Endothelial cell (in vitro differentiated cells): ENCODE data around the gene GGT1. TPM values are rescaled to one million over a fixed set of nuclear protein-coding genes. Genes with fewer than 3 reads are reported as not detected.
"Not testable (repeated sequence)": the region's sequence is repeated elsewhere in the genome, so short reads cannot be mapped to it uniquely, and the experiment has no call there.

ENCODE experiments used
- DNase-seq: peaks from one replicate; pipeline ENCODE4 v3.0.0; 2021; ENCODE audit warnings: low spot score
- H3K27ac Mint-ChIP-seq: one replicate; pipeline ENCODE4 v1.8.0; 2021; ENCODE audit warnings: mixed read lengths, inconsistent platforms; ENCODE audit not compliant: unreplicated experiment
- H3K27me3 Mint-ChIP-seq: one replicate; pipeline ENCODE4 v1.8.0; 2021; ENCODE audit warnings: mild to moderate bottlenecking, moderate library complexity, mixed read lengths, inconsistent platforms; ENCODE audit not compliant: unreplicated experiment
- H3K36me3 Mint-ChIP-seq: one replicate; pipeline ENCODE4 v1.8.0; 2021; ENCODE audit warnings: mild to moderate bottlenecking, low read depth, mixed read lengths, inconsistent platforms; ENCODE audit not compliant: unreplicated experiment
- H3K4me1 Mint-ChIP-seq: one replicate; pipeline ENCODE4 v1.8.0; 2021; ENCODE audit warnings: mild to moderate bottlenecking, mixed read lengths, inconsistent platforms; ENCODE audit not compliant: unreplicated experiment
- H3K4me3 Mint-ChIP-seq: one replicate; pipeline ENCODE4 v1.8.0; 2021; ENCODE audit warnings: mild to moderate bottlenecking, mixed read lengths, inconsistent platforms; ENCODE audit not compliant: unreplicated experiment
- H3K9me3 Mint-ChIP-seq: one replicate; pipeline ENCODE4 v1.8.0; 2021; ENCODE audit warnings: mixed read lengths, inconsistent platforms; ENCODE audit not compliant: unreplicated experiment
- total RNA-seq: library from RNA; stranded (reverse); fragmentation: NEBNext Ultra II Directional; extraction: Animal tissue kit (Norgen Biotek cat#: 25700); gene quantifications from one replicate; pipeline ENCODE4 v1.2.1, GENCODE V29; 2021; ENCODE audit not compliant: unreplicated experiment
- TF ChIP-seq, protein P1 (sequence below): fragments of 200-600 bp; sonication (generic); IDR thresholded peaks from one replicate; pipeline ENCODE4 v1.5.0; 2021; ENCODE audit warnings: antibody characterized with exemption; ENCODE audit not compliant: unreplicated experiment

The GGT1 gene
- total RNA-seq, 1 donor from 2014 or later = 4.6 TPM

DNA sequence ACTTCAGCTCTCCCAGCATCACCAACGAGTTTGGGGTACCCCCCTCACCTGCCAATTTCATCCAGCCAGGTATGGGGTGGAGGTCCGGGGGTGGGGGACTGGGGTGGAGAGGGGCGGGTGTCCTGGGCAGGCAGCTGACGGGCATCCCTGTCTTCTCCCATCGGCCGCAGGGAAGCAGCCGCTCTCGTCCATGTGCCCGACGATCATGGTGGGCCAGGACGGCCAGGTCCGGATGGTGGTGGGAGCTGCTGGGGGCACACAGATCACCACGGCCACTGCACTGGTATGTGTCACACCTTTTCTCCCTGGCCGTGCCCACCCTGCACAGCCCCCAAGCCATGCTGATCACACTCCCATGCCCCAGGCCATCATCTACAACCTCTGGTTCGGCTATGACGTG is 24.9 kb downstream of the GGT1 start:
- not testable (repeated sequence) for H3K36me3 Mint-ChIP-seq, H3K27ac Mint-ChIP-seq

DNA sequence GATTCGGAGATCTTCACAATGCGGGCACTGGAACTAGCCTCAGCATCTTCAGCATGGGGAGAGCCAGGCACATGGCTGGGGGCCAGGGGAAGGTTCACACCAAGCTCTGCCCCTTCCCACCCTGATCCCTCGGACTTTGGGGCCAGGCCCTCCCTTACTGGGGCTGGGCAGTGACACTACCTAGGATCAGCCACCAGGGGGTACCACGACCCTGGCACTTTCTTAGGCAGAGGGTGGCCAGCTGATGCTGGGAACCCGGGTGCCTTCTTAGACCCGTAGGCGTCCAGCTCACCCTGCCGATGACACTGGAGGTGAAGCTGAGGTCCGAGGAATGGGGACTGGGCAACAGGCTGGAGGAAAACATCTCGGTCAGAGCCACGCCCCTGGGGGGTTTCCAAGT is 26.1 kb downstream of the GGT1 start:
- not testable (repeated sequence) for H3K9me3 Mint-ChIP-seq, H3K36me3 Mint-ChIP-seq, H3K27me3 Mint-ChIP-seq, H3K4me3 Mint-ChIP-seq, H3K27ac Mint-ChIP-seq
- TF ChIP-seq, protein P1, sequence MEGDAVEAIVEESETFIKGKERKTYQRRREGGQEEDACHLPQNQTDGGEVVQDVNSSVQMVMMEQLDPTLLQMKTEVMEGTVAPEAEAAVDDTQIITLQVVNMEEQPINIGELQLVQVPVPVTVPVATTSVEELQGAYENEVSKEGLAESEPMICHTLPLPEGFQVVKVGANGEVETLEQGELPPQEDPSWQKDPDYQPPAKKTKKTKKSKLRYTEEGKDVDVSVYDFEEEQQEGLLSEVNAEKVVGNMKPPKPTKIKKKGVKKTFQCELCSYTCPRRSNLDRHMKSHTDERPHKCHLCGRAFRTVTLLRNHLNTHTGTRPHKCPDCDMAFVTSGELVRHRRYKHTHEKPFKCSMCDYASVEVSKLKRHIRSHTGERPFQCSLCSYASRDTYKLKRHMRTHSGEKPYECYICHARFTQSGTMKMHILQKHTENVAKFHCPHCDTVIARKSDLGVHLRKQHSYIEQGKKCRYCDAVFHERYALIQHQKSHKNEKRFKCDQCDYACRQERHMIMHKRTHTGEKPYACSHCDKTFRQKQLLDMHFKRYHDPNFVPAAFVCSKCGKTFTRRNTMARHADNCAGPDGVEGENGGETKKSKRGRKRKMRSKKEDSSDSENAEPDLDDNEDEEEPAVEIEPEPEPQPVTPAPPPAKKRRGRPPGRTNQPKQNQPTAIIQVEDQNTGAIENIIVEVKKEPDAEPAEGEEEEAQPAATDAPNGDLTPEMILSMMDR = peak; percentile 74
- peaks cover 21% of the 10 kb centered on the region for H3K4me1 Mint-ChIP-seq
- peak; percentile 51 for DNase-seq

More for the DNA sequence above, 24.9 kb downstream of the GGT1 start:
- not testable (repeated sequence) for DNase-seq, H3K4me3 Mint-ChIP-seq, H3K9me3 Mint-ChIP-seq, H3K27me3 Mint-ChIP-seq
- H3K4me1 Mint-ChIP-seq = peaks cover 12% of the 10 kb centered on the region

DNA sequence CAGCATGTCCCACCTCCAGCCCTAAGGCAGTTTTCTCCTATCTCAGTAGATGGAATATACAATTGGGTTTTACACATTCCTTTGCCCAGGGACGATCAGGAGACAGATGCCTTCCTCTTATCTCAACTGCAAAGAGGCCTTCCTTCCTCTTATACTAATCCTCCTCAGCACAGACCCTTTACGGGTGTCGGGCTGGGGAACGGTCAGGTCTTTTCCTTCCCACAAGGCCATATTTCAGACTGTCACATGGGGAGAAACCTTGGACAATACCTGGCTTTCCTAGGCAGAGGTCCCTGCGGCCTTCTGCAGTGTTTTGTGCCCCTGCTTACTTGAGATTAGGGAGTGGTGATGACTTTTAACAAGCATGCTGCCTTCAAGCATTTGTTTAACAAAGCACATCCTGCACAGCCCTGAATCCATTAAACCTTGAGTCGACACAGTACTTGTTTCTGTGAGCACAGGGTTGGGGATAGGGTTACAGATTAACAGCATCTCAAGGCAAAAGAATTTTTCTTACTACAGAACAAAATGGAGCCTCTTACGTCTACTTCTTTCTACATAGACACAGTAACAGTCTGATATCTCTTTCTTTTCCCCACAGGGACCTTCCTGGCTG is 27.9 kb downstream of the GGT1 start:
- H3K36me3 Mint-ChIP-seq, DNase-seq, H3K27me3 Mint-ChIP-seq, H3K9me3 Mint-ChIP-seq, H3K4me3 Mint-ChIP-seq: not testable (repeated sequence)
- Mint-ChIP-seq H3K4me1 (peaks cover 26% of the 10 kb centered on the region), H3K27ac (peak overlapping the region; percentile 61)

DNA sequence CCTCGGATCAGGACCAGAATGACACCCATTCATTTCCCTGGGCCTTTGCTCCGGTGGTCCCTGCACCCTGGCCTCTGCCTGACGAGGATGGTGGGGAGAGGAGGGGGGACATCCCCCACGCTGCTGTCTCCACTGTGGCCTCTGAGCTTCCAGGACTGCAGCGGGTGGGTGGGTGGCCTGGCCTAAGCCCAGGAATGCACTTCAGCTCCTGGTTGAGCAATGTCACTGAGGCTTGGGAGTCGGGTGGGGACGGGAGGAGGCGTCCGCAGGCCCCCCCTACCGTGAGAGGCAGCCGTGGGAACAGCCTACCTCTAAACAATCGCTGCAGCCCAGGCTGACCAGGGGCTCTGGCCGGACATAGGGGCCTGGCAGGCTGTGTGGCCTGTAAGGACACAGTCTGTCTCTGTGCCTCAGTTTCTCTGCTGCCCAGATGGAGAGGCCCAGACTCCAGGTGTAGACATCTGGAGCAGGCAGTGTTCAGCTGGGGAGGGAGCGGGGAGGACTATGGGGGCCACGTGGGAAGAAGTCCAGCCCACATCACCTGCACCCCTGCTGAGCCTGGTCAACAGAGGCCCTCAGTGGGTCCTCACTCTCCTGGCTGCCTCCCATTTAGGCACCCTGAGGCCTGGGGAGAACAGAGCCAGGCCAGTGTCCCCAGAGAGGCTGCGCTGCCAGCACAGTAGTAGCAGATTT is 28.6 kb downstream of the GGT1 start:
- not testable (repeated sequence) for H3K4me3 Mint-ChIP-seq, H3K9me3 Mint-ChIP-seq, H3K36me3 Mint-ChIP-seq, H3K27me3 Mint-ChIP-seq, DNase-seq
- peaks cover 26% of the 10 kb centered on the region for H3K4me1 Mint-ChIP-seq
- peak overlapping the region; percentile 61 for H3K27ac Mint-ChIP-seq

DNA sequence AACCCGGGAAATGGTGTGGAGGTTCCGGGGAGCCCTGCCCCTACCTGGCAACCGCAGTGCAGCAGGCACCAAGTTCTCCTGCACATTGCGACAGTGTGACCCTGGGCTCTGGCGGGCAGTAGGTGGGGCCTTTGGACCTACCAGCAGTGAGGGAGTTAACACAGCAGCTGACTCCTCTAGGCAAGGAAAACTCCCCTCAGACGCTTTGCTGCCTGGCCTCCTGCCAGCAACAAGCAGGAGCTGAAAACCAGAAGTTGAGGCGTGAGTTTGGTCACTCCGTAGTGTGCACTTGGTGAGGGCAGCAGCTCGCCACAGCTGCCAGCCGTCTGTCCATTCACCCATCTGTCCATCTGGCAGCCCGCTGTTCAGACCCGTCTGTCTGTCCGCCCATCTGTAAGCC is 29.6 kb downstream of the GGT1 start:
- not testable (repeated sequence) for DNase-seq, H3K36me3 Mint-ChIP-seq, H3K9me3 Mint-ChIP-seq, H3K27me3 Mint-ChIP-seq, H3K4me3 Mint-ChIP-seq, H3K27ac Mint-ChIP-seq
- H3K4me1 Mint-ChIP-seq = peaks cover 26% of the 10 kb centered on the region

DNA sequence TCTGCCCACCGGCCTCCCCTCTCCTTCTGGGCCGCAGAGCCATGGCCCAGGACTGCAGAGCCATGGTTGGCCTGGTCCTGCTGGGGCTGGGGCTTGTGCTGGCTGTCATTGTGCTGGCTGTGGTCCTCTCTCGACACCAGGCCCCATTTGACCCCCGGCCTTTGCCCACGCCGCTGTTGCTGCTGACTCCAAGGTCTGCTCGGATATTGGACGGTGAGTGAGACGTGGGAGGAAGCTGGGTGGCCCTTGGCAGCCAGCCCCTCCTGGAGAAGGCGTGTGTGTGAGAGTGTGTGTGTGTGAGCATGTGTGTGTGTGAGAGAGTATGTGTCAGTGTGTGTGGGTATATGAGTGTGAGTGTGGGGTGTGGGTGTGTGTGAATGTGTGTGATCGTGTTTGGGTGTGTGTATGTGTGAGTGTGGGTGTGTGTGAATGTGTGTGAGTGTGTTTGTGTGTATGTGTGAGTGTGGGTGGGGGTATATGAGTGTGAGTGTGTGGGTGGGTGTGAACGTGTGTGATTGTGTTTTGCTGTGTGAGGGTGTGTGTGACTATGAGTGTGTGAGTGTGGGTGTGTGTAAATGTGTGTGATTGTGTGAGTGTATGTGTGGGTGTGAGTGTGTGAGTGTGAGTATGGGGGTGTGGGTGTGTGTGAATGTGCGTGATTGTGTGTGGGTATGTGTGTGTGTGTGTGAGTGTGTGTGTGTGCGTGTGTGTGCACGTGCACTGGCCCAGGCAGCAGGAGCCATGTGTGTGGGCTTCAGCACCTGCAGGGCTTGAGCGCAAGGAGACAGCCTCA is 30.4 kb downstream of the GGT1 start:
- peak overlapping the region; percentile 65 for H3K4me3 Mint-ChIP-seq
- not testable (repeated sequence) for DNase-seq, H3K27me3 Mint-ChIP-seq, H3K9me3 Mint-ChIP-seq, H3K36me3 Mint-ChIP-seq
- peaks cover 26% of the 10 kb centered on the region for H3K4me1 Mint-ChIP-seq
- peak overlapping the region; percentile 27 for H3K27ac Mint-ChIP-seq

DNA sequence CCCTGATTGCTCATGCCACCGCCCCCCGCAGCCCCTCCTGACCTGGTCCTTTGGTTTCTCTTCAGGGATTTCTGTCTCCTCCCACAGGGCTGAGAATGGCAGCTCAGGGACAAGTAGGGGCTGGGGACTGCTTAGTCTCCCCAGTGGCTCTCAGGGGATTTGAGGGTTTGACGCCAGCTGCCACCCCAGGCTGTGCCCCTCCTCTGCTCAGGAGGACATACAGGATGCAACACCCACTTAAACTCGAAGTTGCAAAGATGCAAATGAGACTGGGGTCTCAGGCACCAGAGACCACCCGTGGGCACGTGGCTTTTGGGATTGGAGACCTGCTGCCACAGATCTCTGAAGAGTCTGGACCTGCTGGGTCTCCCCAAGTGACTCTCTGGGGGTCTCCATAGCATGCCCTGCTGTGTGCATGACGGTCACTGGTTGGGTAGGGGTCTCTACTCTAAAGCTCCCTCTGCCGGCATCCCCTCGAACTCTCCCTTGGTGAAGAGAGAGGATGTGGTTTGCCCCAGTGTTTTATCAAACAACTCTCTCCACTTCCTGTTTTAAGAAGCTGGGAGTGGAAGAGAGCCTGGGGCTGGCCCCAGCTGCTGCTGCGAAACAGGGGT is 31.9 kb downstream of the GGT1 start:
- H3K4me3 Mint-ChIP-seq, H3K36me3 Mint-ChIP-seq, H3K27ac Mint-ChIP-seq, H3K27me3 Mint-ChIP-seq, H3K9me3 Mint-ChIP-seq: not testable (repeated sequence)
- DNase-seq = peak; percentile 18
- TF ChIP-seq, protein P1 = peak; percentile 23
- peaks cover 26% of the 10 kb centered on the region for H3K4me1 Mint-ChIP-seq

DNA sequence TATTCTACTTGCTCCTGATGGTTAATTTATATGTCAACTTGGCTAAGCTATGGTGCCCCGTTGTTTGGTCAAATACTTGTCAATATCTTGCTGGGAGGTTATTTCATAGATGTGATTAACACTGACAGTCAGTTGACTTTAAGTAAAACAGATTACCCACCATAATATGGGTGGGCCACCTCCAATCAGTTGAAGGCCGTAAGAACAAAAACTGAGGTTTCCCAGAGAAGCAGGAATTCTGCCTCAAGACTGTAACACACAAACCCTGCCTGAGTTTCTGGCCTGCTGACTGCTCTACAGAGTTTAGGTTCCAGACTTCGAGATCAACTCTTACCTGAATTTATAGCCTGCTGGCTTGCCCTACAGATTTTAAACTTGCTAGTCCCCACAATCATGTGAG is 33.5 kb downstream of the GGT1 start:
- H3K27ac Mint-ChIP-seq, H3K36me3 Mint-ChIP-seq, H3K9me3 Mint-ChIP-seq, H3K27me3 Mint-ChIP-seq, H3K4me3 Mint-ChIP-seq, DNase-seq: not testable (repeated sequence)
- H3K4me1 Mint-ChIP-seq = peaks cover 17% of the 10 kb centered on the region

DNA sequence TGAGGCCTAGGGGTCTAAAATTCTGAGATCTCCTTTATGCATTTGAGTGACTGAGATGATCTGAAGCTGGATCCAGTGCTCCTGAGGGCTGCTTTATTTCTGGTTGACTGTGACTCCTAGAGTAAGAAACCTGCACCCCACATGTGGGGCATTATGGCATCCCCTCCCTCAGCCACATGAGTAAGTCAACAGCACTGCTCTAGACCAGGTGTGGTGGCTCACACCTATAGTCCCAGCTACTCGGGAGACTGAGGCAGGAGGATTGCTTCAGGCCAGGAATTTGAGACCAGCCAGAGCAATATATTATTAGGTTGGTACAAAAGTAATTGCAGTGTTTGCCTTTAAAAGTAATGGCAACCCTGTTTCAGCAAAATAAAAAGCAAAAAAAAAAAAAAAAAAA is 39.3 kb downstream of the GGT1 start:
- not testable (repeated sequence) for H3K4me1 Mint-ChIP-seq, DNase-seq, H3K27me3 Mint-ChIP-seq, H3K4me3 Mint-ChIP-seq, H3K36me3 Mint-ChIP-seq, H3K27ac Mint-ChIP-seq, H3K9me3 Mint-ChIP-seq

DNA sequence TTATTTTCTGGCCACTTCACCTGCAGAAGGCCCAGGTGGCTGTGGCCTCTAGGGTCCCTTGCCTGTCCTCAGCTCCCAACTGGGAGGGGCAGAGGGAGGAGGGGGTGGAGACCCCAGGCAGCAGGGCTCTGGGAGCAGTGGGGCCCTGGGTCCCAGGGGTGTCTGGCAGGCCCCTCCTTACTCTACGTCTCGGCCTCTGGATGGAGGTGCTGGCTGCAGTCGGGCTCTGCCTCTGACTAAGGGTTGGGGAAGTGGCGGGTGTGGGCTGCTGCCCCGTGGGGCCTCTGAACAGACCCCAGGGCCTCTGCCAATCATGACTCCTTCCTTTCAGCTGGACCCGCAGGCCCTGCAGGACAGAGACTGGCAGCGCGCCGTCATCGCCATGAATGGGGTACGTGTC is 41.4 kb downstream of the GGT1 start:
- not testable (repeated sequence) for H3K9me3 Mint-ChIP-seq, H3K36me3 Mint-ChIP-seq, H3K4me3 Mint-ChIP-seq, H3K27ac Mint-ChIP-seq, H3K27me3 Mint-ChIP-seq, H3K4me1 Mint-ChIP-seq, DNase-seq
